K562 (cell line): ENCODE results near the gene STIM1. TPM values are rescaled to one million over a fixed set of nuclear protein-coding genes. Genes with fewer than 3 reads are reported as not detected.

Experiments used
- ATAC-seq: fragments of 200-7000 bp; cut with Tn5 transposase; 3 replicates; pipeline ENCODE4 v1.9.1; 2020; ENCODE audit warnings: moderate library complexity
- BruUV-seq: library from RNA; stranded (reverse); fragments of 400-500 nt; replicated peaks from 2 replicates; lab custom pipeline; 2021; lab: Mats Ljungman, UMichigan
- CTCF ChIA-PET: fragments of 300-600 bp; formaldehyde crosslinking; extraction: SDS; loops from one replicate; lab custom pipeline; 2021; ENCODE audit warnings: low intra/inter-chr PET ratio; lab: Yijun Ruan, JAX
- POLR2A ChIA-PET: fragments of 300-600, 350-650 bp; sonication (Branson Sonifier 250); formaldehyde crosslinking; extraction: SDS; loops from one replicate; lab custom pipeline; 2021; ENCODE audit warnings: antibody characterized with exemption, inconsistent platforms; lab: Yijun Ruan, JAX
- DNase-seq, 4 experiments: peaks; one replicate each; pipeline versions ENCODE4 v3.0.0 to v3.0.0-alpha.2; 2011 to 2018; ENCODE audit warnings: low spot score in 3 of 4, mixed read lengths in 3 of 4; ENCODE audit errors: extremely low read depth in 1 of 4
- FAIRE-seq: peaks from 2 replicates; lab custom pipeline; 2011; peaks lifted over from hg19 to GRCh38; lab: Jason Lieb, UNC
- H2AFZ ChIP-seq: 2 replicates; pipeline ENCODE4 v1.6.0; 2011; ENCODE audit warnings: low read depth, low read length, control low read depth, inconsistent platforms
- H3K27ac ChIP-seq: fragments of 200-600 bp; 3 replicates; pipeline ENCODE4 v1.8.0; 2011; ENCODE audit warnings: low read depth, mild to moderate bottlenecking, control low read depth, inconsistent platforms, low read length, moderate library complexity, mixed read lengths; ENCODE audit errors: extremely low read depth
- H3K27me3 ChIP-seq, 2 experiments: fragments of 300-600 bp in 1 of 2; 2 replicates in 1 of 2; 3 replicates in 1 of 2; pipeline versions ENCODE4 v1.6.0 to v1.8.0; 2011; ENCODE audit warnings: inconsistent platforms in 2 of 2, low read length in 2 of 2, mild to moderate bottlenecking in 1 of 2, mixed read lengths in 1 of 2, moderate library complexity in 1 of 2; ENCODE audit not compliant: control insufficient read depth in 2 of 2, insufficient read depth in 2 of 2
- H3K36me3 ChIP-seq: fragments of 300-600 bp; 3 replicates; pipeline ENCODE4 v1.8.0; 2011; ENCODE audit warnings: mild to moderate bottlenecking, low read length, inconsistent platforms; ENCODE audit not compliant: control insufficient read depth, insufficient read depth
- H3K4me1 ChIP-seq, 2 experiments: fragments of 200-600 bp in 1 of 2; replicated peaks in 1 of 2; 2 replicates in 1 of 2; 3 replicates in 1 of 2; pipeline versions ENCODE4 v1.5.1 to v1.8.0; 2011; ENCODE audit warnings: inconsistent platforms in 2 of 2, low read length in 2 of 2, mild to moderate bottlenecking in 1 of 2, mixed read lengths in 1 of 2, moderate library complexity in 1 of 2; ENCODE audit not compliant: control insufficient read depth in 2 of 2, insufficient read depth in 2 of 2
- H3K4me2 ChIP-seq: 2 replicates; pipeline ENCODE4 v1.6.1; 2011; ENCODE audit warnings: low read length, control low read depth, inconsistent platforms, mixed read lengths; ENCODE audit not compliant: insufficient read depth
- H3K4me3 ChIP-seq: fragments of 200-600 bp; sonication (generic), shearing (Covaris generic); 2 replicates; pipeline ENCODE4 v1.5.1; 2016; ENCODE audit warnings: control low read depth, inconsistent platforms
- H3K79me2 ChIP-seq: fragments of 200-600 bp; 3 replicates; pipeline ENCODE4 v1.8.0; 2011; ENCODE audit warnings: low read length, inconsistent platforms; ENCODE audit not compliant: control insufficient read depth, insufficient read depth
- H3K9ac ChIP-seq, 2 experiments: 2 replicates each; pipeline versions ENCODE4 v1.6.0 to v1.6.1; 2011; ENCODE audit warnings: low read depth in 2 of 2, low read length in 2 of 2, control low read depth in 1 of 2, inconsistent platforms in 1 of 2, mild to moderate bottlenecking in 1 of 2, mixed read lengths in 1 of 2; ENCODE audit not compliant: insufficient read depth in 1 of 2
- H3K9me1 ChIP-seq: one replicate; pipeline ENCODE4 v1.6.0; 2011; ENCODE audit warnings: inconsistent platforms, mild to moderate bottlenecking, low read length, moderate library complexity; ENCODE audit not compliant: control insufficient read depth, insufficient read depth
- H3K9me3 ChIP-seq: replicated peaks from 2 replicates; pipeline ENCODE4 v1.5.1; 2011; ENCODE audit warnings: low read depth, low read length, inconsistent platforms; ENCODE audit not compliant: control insufficient read depth, insufficient read depth
- H4K20me1 ChIP-seq: replicated peaks from 2 replicates; pipeline ENCODE4 v1.6.1; 2011; ENCODE audit warnings: low read length, inconsistent platforms, mixed read lengths; ENCODE audit not compliant: control insufficient read depth, insufficient read depth
- DPF2 ChIP-seq: fragments of 450-650 bp; IDR thresholded peaks from 2 replicates; pipeline ENCODE4 v1.6.1; 2016
- MLLT1 ChIP-seq, 2 experiments: fragments of 450-650 bp; IDR thresholded peaks; 2 replicates each; pipeline ENCODE4 v1.6.1; 2016
- PKNOX1 ChIP-seq: fragments of 450-650 bp; IDR thresholded peaks from 2 replicates; pipeline ENCODE4 v1.6.1; 2016
- RBM14 ChIP-seq: fragments of 200-400 bp; formaldehyde crosslinking; IDR thresholded peaks from 2 replicates; pipeline ENCODE4 v1.6.1; 2018; ENCODE audit warnings: low read depth, mild to moderate bottlenecking, low read length, moderate library complexity, borderline replicate concordance; ENCODE audit not compliant: insufficient read depth
- SMARCA5 ChIP-seq: fragments of 450-650 bp; IDR thresholded peaks from 2 replicates; pipeline ENCODE4 v1.6.1; 2016
- ZFP30 ChIP-seq: fragments of 250-450 bp; sonication (Bioruptor Pico); IDR thresholded peaks from 2 replicates; pipeline ENCODE4 v1.8.0; 2022; ENCODE audit warnings: moderate library complexity, mild to moderate bottlenecking, inconsistent platforms, borderline replicate concordance
- WGBS: fragments of 100-300 bp; shearing (Covaris generic); methylation state at CpG from one replicate; pipeline ENCODE4 v1.1.6; 2016; ENCODE audit warnings: low coverage, mixed read lengths; ENCODE audit not compliant: insufficient coverage; ENCODE audit errors: missing lambda C conversion rate; 5-methylcytosine and 5-hydroxymethylcytosine counted together
- in situ Hi-C: fragments of 300-500 bp; cut with MboI; formaldehyde crosslinking; loops from 4 replicates; pipeline ENCODE4 v1.15.0; 2018; ENCODE audit warnings: inconsistent platforms, mixed read lengths
- intact Hi-C: fragments of 100-400 bp; cut with micrococcal nuclease; formaldehyde crosslinking; loops from 2 replicates; pipeline ENCODE4 v1.14.2; 2022
- polyA plus RNA-seq, 8 experiments: library from polyadenylated mRNA; depleted of rRNA in 4 of 8; stranded (reverse) in 5 of 8; unstranded in 3 of 8; fragments of >200 nt; fragmentation: Nextera tagmentation in 2 of 8; fragmentation: Illumina TruSeq in 1 of 8; extraction: Ambion mirVana in 2 of 8; extraction: Trizol in 1 of 8; gene quantifications; 2 replicates each; pipeline versions ENCODE4 v1.2.1 to v1.2.3, GENCODE V29; 2011 to 2014; ENCODE audit warnings: inconsistent platforms in 1 of 8, missing spikeins in 1 of 8
- total RNA-seq, 7 experiments: library from RNA; depleted of rRNA in 6 of 7; stranded (reverse); fragments of >200 nt in 6 of 7; fragmentation: Illumina TruSeq in 2 of 7; extraction: Trizol in 2 of 7; gene quantifications; 2 replicates each; pipeline versions ENCODE4 v1.2.1 to v1.2.3, GENCODE V29; 2011 to 2021; ENCODE audit warnings: low replicate concordance in 1 of 7
- TF ChIP-seq, protein P1 (sequence below): fragments of 250-450 bp; sonication (Bioruptor Pico); IDR thresholded peaks from 2 replicates; pipeline ENCODE4 v1.5.0; 2022; ENCODE audit warnings: mild to moderate bottlenecking
- TF ChIP-seq, protein P2 (sequence below): sonication (generic); formaldehyde crosslinking; IDR thresholded peaks from 2 replicates; pipeline ENCODE4 v1.8.0; 2022; ENCODE audit warnings: mild to moderate bottlenecking, missing genetic modification reagents
- TF ChIP-seq, protein P3 (sequence below): fragments of 450-650 bp; IDR thresholded peaks from 2 replicates; pipeline ENCODE4 v1.6.1; 2016; ENCODE audit warnings: low read depth, mild to moderate bottlenecking, moderate library complexity

Gene STIM1
- total and polyA plus RNA-seq, 9 of the 15 experiments (the other 6 are each of a cell fraction or from before 2014, with no cell fraction given): 7.7 to 50.5 (median 22.5) TPM

DNA sequence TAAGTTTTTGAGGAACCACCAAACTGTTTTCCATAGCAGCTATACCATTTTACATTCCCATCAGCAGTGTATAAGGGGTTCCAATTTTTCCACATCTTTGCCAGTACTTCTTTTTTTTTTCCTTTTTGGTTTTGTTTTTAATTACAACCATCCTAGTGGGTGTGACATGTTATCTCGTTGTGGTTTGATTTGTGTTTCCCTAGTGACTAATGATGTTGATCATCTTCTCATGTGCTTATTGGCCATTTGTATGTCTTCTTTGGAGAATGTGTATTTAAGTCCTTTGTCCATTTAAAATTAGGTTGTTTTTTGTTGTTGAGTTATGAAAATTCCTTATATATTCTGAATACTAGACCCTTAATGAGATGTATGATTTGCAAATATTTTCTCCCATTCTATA is 59.3 kb downstream of the STIM1 start (continued):
- no peak for TF ChIP-seq RBM14
- TF ChIP-seq, protein P1, sequence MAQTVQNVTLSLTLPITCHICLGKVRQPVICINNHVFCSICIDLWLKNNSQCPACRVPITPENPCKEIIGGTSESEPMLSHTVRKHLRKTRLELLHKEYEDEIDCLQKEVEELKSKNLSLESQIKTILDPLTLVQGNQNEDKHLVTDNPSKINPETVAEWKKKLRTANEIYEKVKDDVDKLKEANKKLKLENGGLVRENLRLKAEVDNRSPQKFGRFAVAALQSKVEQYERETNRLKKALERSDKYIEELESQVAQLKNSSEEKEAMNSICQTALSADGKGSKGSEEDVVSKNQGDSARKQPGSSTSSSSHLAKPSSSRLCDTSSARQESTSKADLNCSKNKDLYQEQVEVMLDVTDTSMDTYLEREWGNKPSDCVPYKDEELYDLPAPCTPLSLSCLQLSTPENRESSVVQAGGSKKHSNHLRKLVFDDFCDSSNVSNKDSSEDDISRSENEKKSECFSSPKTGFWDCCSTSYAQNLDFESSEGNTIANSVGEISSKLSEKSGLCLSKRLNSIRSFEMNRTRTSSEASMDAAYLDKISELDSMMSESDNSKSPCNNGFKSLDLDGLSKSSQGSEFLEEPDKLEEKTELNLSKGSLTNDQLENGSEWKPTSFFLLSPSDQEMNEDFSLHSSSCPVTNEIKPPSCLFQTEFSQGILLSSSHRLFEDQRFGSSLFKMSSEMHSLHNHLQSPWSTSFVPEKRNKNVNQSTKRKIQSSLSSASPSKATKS (CRISPR knock-in tag): no peak

- TF ChIP-seq DPF2 (no peak), PKNOX1 (peak; percentile 67), MLLT1 (IDR thresholded peaks at IDR 0.05) (no peak), ZFP30 (CRISPR knock-in tag) (no peak), SMARCA5 (no peak)
- TF ChIP-seq, protein P2, sequence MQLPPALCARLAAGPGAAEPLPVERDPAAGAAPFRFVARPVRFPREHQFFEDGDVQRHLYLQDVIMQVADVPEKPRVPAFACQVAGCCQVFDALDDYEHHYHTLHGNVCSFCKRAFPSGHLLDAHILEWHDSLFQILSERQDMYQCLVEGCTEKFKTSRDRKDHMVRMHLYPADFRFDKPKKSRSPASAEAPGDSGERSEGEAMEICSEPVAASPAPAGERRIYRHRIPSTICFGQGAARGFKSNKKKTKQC (CRISPR knock-in tag): no peak
- TF ChIP-seq, protein P3, sequence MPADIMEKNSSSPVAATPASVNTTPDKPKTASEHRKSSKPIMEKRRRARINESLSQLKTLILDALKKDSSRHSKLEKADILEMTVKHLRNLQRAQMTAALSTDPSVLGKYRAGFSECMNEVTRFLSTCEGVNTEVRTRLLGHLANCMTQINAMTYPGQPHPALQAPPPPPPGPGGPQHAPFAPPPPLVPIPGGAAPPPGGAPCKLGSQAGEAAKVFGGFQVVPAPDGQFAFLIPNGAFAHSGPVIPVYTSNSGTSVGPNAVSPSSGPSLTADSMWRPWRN: no peak
- Histone ChIP-seq H3K9ac (no peak overlapping the region; a peak in 1 of 4 replicates), H3K4me2 (no peak overlapping the region), H3K4me3 (no peak overlapping the region), H3K79me2 (peaks cover 28% of the 10 kb centered on the region; the same call in 2 of the 3 replicates), H3K27ac (no peak overlapping the region), H3K36me3 (0 out of 3 replicates have a peak, but pooled peaks cover 2% of the 10 kb centered on the region), H3K9me3 (no peaks in the 10 kb centered on the region), H3K4me1 (peaks cover 3 to 9% of the 10 kb centered on the region in 2 experiments; a peak in 1 of 5 replicates), H2AFZ (no peak overlapping the region), H4K20me1 (no peaks in the 10 kb centered on the region; the same call in 1 of the 2 replicates), H3K9me1 (no peaks in the 10 kb centered on the region), H3K27me3 (no peaks in the 10 kb centered on the region)
- ChIA-PET CTCF (no interaction called here), POLR2A (no interaction called here)
- FAIRE-seq (peak; percentile 19), DNase-seq (no peak), ATAC-seq (no peak)
- in situ Hi-C loops: no loop called here
- intact Hi-C loops: no loop called here
- 71% methylated on average over 3 of the region's 3 CpGs for WGBS
- BruUV-seq: no TSS peak
These were observed 61.5 kb downstream of the STIM1 start for GRCh38 chr11:3916962-3917361.
